NT2/D1 (cell line): ENCODE measurements around the gene TBCD.

Experiments used
- SUZ12 ChIP-seq: IDR thresholded peaks from 2 replicates; pipeline ENCODE4 v1.6.1; 2011; ENCODE audit not compliant: insufficient read length, insufficient read depth; ENCODE audit errors: extremely low read depth
- YY1 ChIP-seq: IDR thresholded peaks from 2 replicates; pipeline ENCODE4 v1.6.1; 2011; ENCODE audit not compliant: insufficient read length, insufficient read depth

DNA sequence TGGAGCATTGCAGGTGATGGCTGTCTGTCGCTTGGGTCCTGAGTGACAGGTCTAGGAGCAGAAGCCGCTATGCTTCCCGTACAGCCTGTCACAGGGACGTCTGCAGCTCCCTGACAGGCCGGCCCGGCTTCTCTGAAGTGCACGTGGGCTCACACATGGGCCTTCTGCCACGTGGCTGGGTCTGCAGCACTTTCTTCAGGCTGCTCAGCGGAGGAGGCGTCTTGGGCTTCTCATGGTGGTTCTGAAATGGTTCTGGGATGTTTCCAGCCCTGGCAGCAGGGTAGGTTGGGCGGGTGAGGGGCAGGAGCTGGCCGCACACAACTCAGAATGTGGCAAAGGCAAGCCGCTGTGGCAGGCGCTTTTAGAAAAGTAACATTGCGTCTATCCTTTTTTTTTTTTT, 168.3 kb downstream of the TBCD start:
- TF ChIP-seq YY1 (no peak), SUZ12 (no peak)
